Naive thymus-derived CD8-positive, alpha-beta T cell (primary cell): ENCODE results near the gene KREMEN2. TPM values are rescaled to one million over a fixed set of nuclear protein-coding genes. Genes with fewer than 3 reads are reported as not detected.
"Not testable (repeated sequence)": the region's sequence is repeated elsewhere in the genome, so short reads cannot be mapped to it uniquely, and the experiment has no call there.

Experiments
- ATAC-seq, 2 donors: fragments of 150-1000 bp; cut with Tn5 transposase in 1 of 2; sonication (Bioruptor Pico), chemical (Tn5 transposase) in 1 of 2; 1 replicate in 1 of 2; 2 replicates in 1 of 2; pipeline ENCODE4 v1.10.0; 2021; ENCODE audit warnings: mild to moderate bottlenecking in 2 of 2, moderate library complexity in 2 of 2
- POLR2A ChIA-PET: fragments of 350-600 bp; sonication (Branson Sonifier 250); formaldehyde crosslinking; loops from one replicate; lab custom pipeline; 2021; ENCODE audit warnings: antibody characterized with exemption; lab: Charles Lee
- DNase-seq, 10 donors: peaks; one replicate each; pipeline versions ENCODE4 v3.0.0 to v3.0.0-alpha.2; 2020 to 2022
- H3K27ac Mint-ChIP-seq, 10 donors: one replicate each; pipeline ENCODE4 v1.8.0; 2020 to 2022; ENCODE audit warnings: mild to moderate bottlenecking in 10 of 10, mixed read lengths in 10 of 10, moderate library complexity in 4 of 10, inconsistent platforms in 1 of 10
- H3K27me3 Mint-ChIP-seq, 5 donors: one replicate each; pipeline ENCODE4 v1.8.0; 2021 to 2022; ENCODE audit warnings: mixed read lengths in 5 of 5
- H3K36me3 Mint-ChIP-seq, 3 donors: one replicate each; pipeline ENCODE4 v1.8.0; 2020 to 2022; ENCODE audit warnings: mixed read lengths in 3 of 3, mild to moderate bottlenecking in 2 of 3, inconsistent platforms in 1 of 3
- H3K4me1 Mint-ChIP-seq, 4 donors: one replicate each; pipeline ENCODE4 v1.8.0; 2021 to 2022; ENCODE audit warnings: mixed read lengths in 4 of 4
- H3K4me3 Mint-ChIP-seq, 10 donors: one replicate each; pipeline ENCODE4 v1.8.0; 2020 to 2022; ENCODE audit warnings: mild to moderate bottlenecking in 10 of 10, mixed read lengths in 10 of 10, moderate library complexity in 6 of 10, inconsistent platforms in 1 of 10
- H3K9me3 Mint-ChIP-seq, 9 donors: one replicate each; pipeline ENCODE4 v1.8.0; 2020 to 2022; ENCODE audit warnings: mixed read lengths in 9 of 9, mild to moderate bottlenecking in 3 of 9, inconsistent platforms in 1 of 9, moderate library complexity in 1 of 9
- polyA plus RNA-seq, 3 donors: library from polyadenylated mRNA; unstranded; fragments of 300-500 nt; fragmentation: Illumina TruSeq; gene quantifications; one replicate each; pipeline ENCODE4 v1.2.3, GENCODE V29; 2021
- total RNA-seq, 8 experiments: library from RNA in 2 of 8; stranded (reverse) in 2 of 8; gene quantifications; one replicate each; pipeline ENCODE4 v1.2.3 and lab custom pipeline; 2021 to 2026

KREMEN2 gene
- total and polyA plus RNA-seq, 5 experiments from 2014 or later = not detected

GRCh38 chr16:2928796-2929195, 35.3 kb upstream of the KREMEN2 start:
- no peaks in the 10 kb centered on the region for H3K9me3 Mint-ChIP-seq
- H3K27me3 Mint-ChIP-seq = no peaks in the 10 kb centered on the region
- peaks cover 0 to 18% (median 2%) of the 10 kb centered on the region in 3 donors for H3K36me3 Mint-ChIP-seq
- POLR2A ChIA-PET = no interaction called here
- H3K27ac Mint-ChIP-seq = no peak overlapping the region
- no peak overlapping the region for H3K4me3 Mint-ChIP-seq
- peaks cover 10 to 18% (median 14%) of the 10 kb centered on the region in 4 donors for H3K4me1 Mint-ChIP-seq
- no peak for DNase-seq
- ATAC-seq = no peak

GRCh38 chr16:2929693-2930092, 34.4 kb upstream of the KREMEN2 start:
- DNase-seq = peak in 1 of 10 donors; percentile 35
- Mint-ChIP-seq H3K36me3 (peaks cover 0 to 25% (median 5%) of the 10 kb centered on the region in 3 donors), H3K27me3 (no peaks in the 10 kb centered on the region), H3K27ac (no peak overlapping the region), H3K4me3 (no peak overlapping the region), H3K4me1 (peaks cover 10 to 22% (median 15%) of the 10 kb centered on the region in 4 donors), H3K9me3 (no peaks in the 10 kb centered on the region)
- ATAC-seq = no peak
- POLR2A ChIA-PET = interaction anchor here (1.2 kb wide), 1 partner anchor 18 kb away, joined by 3 read pairs; the partner anchor contains the start of gene FLYWCH1

- POLR2A ChIA-PET = interaction anchor here (1.2 kb wide), 1 partner anchor 18 kb away, joined by 3 read pairs; the partner anchor contains the start of gene FLYWCH1
- Mint-ChIP-seq H3K4me1 (peaks cover 10 to 22% (median 15%) of the 10 kb centered on the region in 4 donors), H3K4me3 (no peak overlapping the region), H3K36me3 (peaks cover 0 to 29% (median 5%) of the 10 kb centered on the region in 3 donors), H3K9me3 (no peaks in the 10 kb centered on the region), H3K27me3 (no peaks in the 10 kb centered on the region), H3K27ac (no peak overlapping the region)
- ATAC-seq = no peak
- peak in 1 of 10 donors; percentile 60 for DNase-seq
Measured at GRCh38 chr16:2930236-2930635, 33.8 kb upstream of the KREMEN2 start.

GRCh38 chr16:2931231-2931914, 32.7 kb upstream of the KREMEN2 start:
- Mint-ChIP-seq H3K4me1 (peaks cover 10 to 20% (median 15%) of the 10 kb centered on the region in 4 donors), H3K36me3 (peaks cover 0 to 38% (median 5%) of the 10 kb centered on the region in 3 donors)
- H3K27me3 Mint-ChIP-seq, H3K4me3 Mint-ChIP-seq, ATAC-seq, H3K27ac Mint-ChIP-seq, H3K9me3 Mint-ChIP-seq: not testable (repeated sequence)
- POLR2A ChIA-PET = interaction anchor here (0.9 kb wide), 1 partner anchor 28 kb away, joined by 6 read pairs; no protein-coding TSS in a partner anchor
- DNase-seq = peak in 1 of 10 donors; percentile 11

- Mint-ChIP-seq H3K27ac (no peak overlapping the region), H3K36me3 (peaks cover 0 to 44% (median 5%) of the 10 kb centered on the region in 3 donors)
Measured at GRCh38 chr16:2933136-2933535, 30.9 kb upstream of the KREMEN2 start.

GRCh38 chr16:2933701-2934100, 30.4 kb upstream of the KREMEN2 start:
- peaks cover 0 to 50% (median 5%) of the 10 kb centered on the region in 3 donors for H3K36me3 Mint-ChIP-seq
- H3K9me3 Mint-ChIP-seq = no peaks in the 10 kb centered on the region
- H3K4me1 Mint-ChIP-seq = peaks cover 0 to 8% (median 5%) of the 10 kb centered on the region in 4 donors
- POLR2A ChIA-PET = no interaction called here
- ATAC-seq = no peak
- DNase-seq = peak in 1 of 10 donors; percentile 37
- no peak overlapping the region for H3K27ac Mint-ChIP-seq
- H3K27me3 Mint-ChIP-seq = no peaks in the 10 kb centered on the region
- no peak overlapping the region for H3K4me3 Mint-ChIP-seq

More at GRCh38 chr16:2933136-2933535, 30.9 kb upstream of the KREMEN2 start:
- peaks cover 0 to 8% (median 5%) of the 10 kb centered on the region in 4 donors for H3K4me1 Mint-ChIP-seq
- H3K27me3 Mint-ChIP-seq = no peaks in the 10 kb centered on the region
- ATAC-seq = no peak
- peak in 1 of 10 donors; percentile 37 for DNase-seq
- no peak overlapping the region for H3K4me3 Mint-ChIP-seq
- POLR2A ChIA-PET = interaction anchor here (0.6 kb wide), 2 partner anchors 20 to 1758 kb away, joined by 3 to 5 read pairs; no protein-coding TSS in a partner anchor
- no peaks in the 10 kb centered on the region for H3K9me3 Mint-ChIP-seq

GRCh38 chr16:2934450-2934849, 29.6 kb upstream of the KREMEN2 start:
- Mint-ChIP-seq H3K4me3 (no peak overlapping the region), H3K27me3 (no peaks in the 10 kb centered on the region), H3K9me3 (no peaks in the 10 kb centered on the region), H3K36me3 (peaks cover 0 to 57% (median 7%) of the 10 kb centered on the region in 3 donors), H3K27ac (peak overlapping the region in 1 of 10 donors; percentile 16), H3K4me1 (peaks cover 0 to 8% (median 5%) of the 10 kb centered on the region in 4 donors)
- POLR2A ChIA-PET = no interaction called here
- no peak for ATAC-seq
- peak in 1 of 10 donors; percentile 34 for DNase-seq

- no peak for ATAC-seq
- no peak overlapping the region for H3K4me3 Mint-ChIP-seq
- POLR2A ChIA-PET = interaction anchor here (0.5 kb wide), 1 partner anchor 1955 kb away, joined by 3 read pairs; the partner anchor contains the start of gene SOX8
- H3K36me3 Mint-ChIP-seq = peaks cover 0 to 75% (median 13%) of the 10 kb centered on the region in 3 donors
- peaks cover 0 to 8% (median 5%) of the 10 kb centered on the region in 4 donors for H3K4me1 Mint-ChIP-seq
- DNase-seq = peak in 1 of 10 donors; percentile 61
- H3K9me3 Mint-ChIP-seq = no peaks in the 10 kb centered on the region
- no peaks in the 10 kb centered on the region for H3K27me3 Mint-ChIP-seq
- no peak overlapping the region for H3K27ac Mint-ChIP-seq
Measured at GRCh38 chr16:2936436-2937011, 27.6 kb upstream of the KREMEN2 start.

- POLR2A ChIA-PET = no interaction called here
- Mint-ChIP-seq H3K4me1 (peaks cover 0 to 8% (median 5%) of the 10 kb centered on the region in 4 donors), H3K4me3 (no peak overlapping the region), H3K36me3 (peaks cover 0 to 77% (median 11%) of the 10 kb centered on the region in 3 donors), H3K27ac (no peak overlapping the region), H3K9me3 (no peaks in the 10 kb centered on the region), H3K27me3 (no peaks in the 10 kb centered on the region)
- DNase-seq (no peak), ATAC-seq (no peak)
Measured at GRCh38 chr16:2937170-2937569, 26.9 kb upstream of the KREMEN2 start.

- ATAC-seq = no peak
- no peak overlapping the region for H3K4me3 Mint-ChIP-seq
- peaks cover 0 to 76% (median 15%) of the 10 kb centered on the region in 3 donors for H3K36me3 Mint-ChIP-seq
- no peaks in the 10 kb centered on the region for H3K9me3 Mint-ChIP-seq
- H3K4me1 Mint-ChIP-seq = peaks cover 0 to 5% (median 4%) of the 10 kb centered on the region in 4 donors
- no peaks in the 10 kb centered on the region for H3K27me3 Mint-ChIP-seq
- no peak overlapping the region for H3K27ac Mint-ChIP-seq
- POLR2A ChIA-PET = no interaction called here
- peak in 1 of 10 donors; percentile 54 for DNase-seq
Measured at GRCh38 chr16:2938206-2938605, 25.9 kb upstream of the KREMEN2 start.

- ATAC-seq = no peak
- Mint-ChIP-seq H3K27me3 (no peaks in the 10 kb centered on the region), H3K36me3 (peaks cover 0 to 74% (median 17%) of the 10 kb centered on the region in 3 donors), H3K4me3 (no peak overlapping the region), H3K27ac (no peak overlapping the region), H3K4me1 (peaks cover 0 to 5% (median under 1%) of the 10 kb centered on the region in 4 donors), H3K9me3 (no peaks in the 10 kb centered on the region)
- POLR2A ChIA-PET = no interaction called here
- DNase-seq = peak in 1 of 10 donors; percentile 3
Measured at GRCh38 chr16:2939968-2940367, 24.1 kb upstream of the KREMEN2 start.

- H3K4me3 Mint-ChIP-seq = no peak overlapping the region
- H3K27me3 Mint-ChIP-seq = no peaks in the 10 kb centered on the region
- H3K27ac Mint-ChIP-seq = peak overlapping the region in 1 of 10 donors; percentile 53
- H3K36me3 Mint-ChIP-seq = peaks cover 0 to 67% (median 20%) of the 10 kb centered on the region in 3 donors
- no peaks in the 10 kb centered on the region for H3K9me3 Mint-ChIP-seq
- no peak for ATAC-seq
- POLR2A ChIA-PET = no interaction called here
- H3K4me1 Mint-ChIP-seq = no peaks in the 10 kb centered on the region
- DNase-seq = no peak
Measured at GRCh38 chr16:2942045-2942444, 22.0 kb upstream of the KREMEN2 start.

- H3K4me1 Mint-ChIP-seq, H3K9me3 Mint-ChIP-seq, ATAC-seq, H3K27ac Mint-ChIP-seq, H3K4me3 Mint-ChIP-seq, H3K27me3 Mint-ChIP-seq, POLR2A ChIA-PET: not testable (repeated sequence)
- peak in 1 of 10 donors; percentile 21 for DNase-seq
- peaks cover 0 to 58% (median 20%) of the 10 kb centered on the region in 3 donors for H3K36me3 Mint-ChIP-seq
Measured at GRCh38 chr16:2943716-2944115, 20.4 kb upstream of the KREMEN2 start.
